HEK293T (cell line): Measurements from ENCODE around the gene ZNF35.

Experiments used
- ARNT ChIP-seq: fragments of 450-650 bp; IDR thresholded peaks from 2 replicates; pipeline ENCODE4 v1.6.1; 2017; ENCODE audit warnings: mild to moderate bottlenecking
- BHLHE40 ChIP-seq: fragments of 450-650 bp; IDR thresholded peaks from 2 replicates; pipeline ENCODE4 v1.6.1; 2016; ENCODE audit warnings: mild to moderate bottlenecking, moderate library complexity, borderline replicate concordance
- TARDBP ChIP-seq: fragments of 450-650 bp; IDR thresholded peaks from 2 replicates; pipeline ENCODE4 v1.6.1; 2016
- TF ChIP-seq, protein P1 (sequence below): fragments of 450-650 bp; IDR thresholded peaks from 2 replicates; pipeline ENCODE4 v1.6.1; 2016

DNA sequence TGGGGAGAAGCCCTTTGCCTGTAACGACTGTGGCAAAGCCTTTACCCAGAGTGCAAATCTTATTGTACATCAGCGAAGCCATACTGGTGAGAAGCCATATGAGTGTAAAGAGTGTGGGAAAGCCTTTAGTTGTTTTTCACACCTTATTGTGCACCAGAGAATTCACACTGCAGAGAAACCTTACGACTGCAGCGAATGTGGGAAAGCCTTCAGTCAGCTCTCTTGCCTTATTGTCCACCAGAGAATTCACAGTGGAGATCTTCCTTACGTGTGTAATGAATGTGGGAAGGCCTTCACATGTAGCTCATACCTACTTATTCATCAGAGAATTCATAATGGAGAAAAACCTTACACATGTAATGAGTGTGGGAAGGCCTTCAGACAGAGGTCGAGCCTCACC is 10.9 kb downstream of the ZNF35 start:
- TF ChIP-seq ARNT = no peak
- no peak for TF ChIP-seq TARDBP
- TF ChIP-seq, protein P1, sequence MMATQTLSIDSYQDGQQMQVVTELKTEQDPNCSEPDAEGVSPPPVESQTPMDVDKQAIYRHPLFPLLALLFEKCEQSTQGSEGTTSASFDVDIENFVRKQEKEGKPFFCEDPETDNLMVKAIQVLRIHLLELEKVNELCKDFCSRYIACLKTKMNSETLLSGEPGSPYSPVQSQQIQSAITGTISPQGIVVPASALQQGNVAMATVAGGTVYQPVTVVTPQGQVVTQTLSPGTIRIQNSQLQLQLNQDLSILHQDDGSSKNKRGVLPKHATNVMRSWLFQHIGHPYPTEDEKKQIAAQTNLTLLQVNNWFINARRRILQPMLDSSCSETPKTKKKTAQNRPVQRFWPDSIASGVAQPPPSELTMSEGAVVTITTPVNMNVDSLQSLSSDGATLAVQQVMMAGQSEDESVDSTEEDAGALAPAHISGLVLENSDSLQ = no peak
- TF ChIP-seq BHLHE40 = no peak
